GM20000 (cell line): Measurements from ENCODE around the gene GALNTL6.

ENCODE experiments used
- DNase-seq: peaks from one replicate; pipeline ENCODE4 v3.0.0; 2012; ENCODE audit warnings: low spot score
- CTCF ChIP-seq: IDR thresholded peaks from 2 replicates; pipeline ENCODE4 v1.5.1; 2012; ENCODE audit warnings: mild to moderate bottlenecking, control low read depth; ENCODE audit errors: extremely low read depth, missing control alignments

GALNTL6 gene

DNA sequence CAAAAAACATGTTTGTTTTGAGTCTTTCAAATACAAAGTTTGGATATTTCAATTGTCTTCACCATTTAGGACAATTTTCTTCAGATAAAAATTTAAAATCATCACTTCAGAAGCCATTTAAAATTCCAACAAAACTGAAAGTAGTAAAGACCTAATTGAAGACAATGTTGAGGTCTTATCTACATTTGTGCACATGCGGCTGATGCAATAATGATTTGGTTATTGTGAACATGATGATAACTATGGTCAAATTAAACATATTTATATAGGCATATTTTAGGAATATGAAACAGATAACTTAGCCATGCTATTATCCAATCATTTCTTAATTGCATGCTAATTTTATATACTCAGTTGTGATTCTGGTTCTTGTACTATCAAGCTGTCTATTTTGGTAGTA lies 407.5 kb downstream of the GALNTL6 start:
- TF ChIP-seq CTCF: no peak

GRCh38 chr4:172225457-172225856 lies 412.3 kb downstream of the GALNTL6 start:
- DNase-seq: no peak
- no peak for TF ChIP-seq CTCF

More for the DNA sequence above, 407.5 kb downstream of the GALNTL6 start:
- DNase-seq: no peak

DNA sequence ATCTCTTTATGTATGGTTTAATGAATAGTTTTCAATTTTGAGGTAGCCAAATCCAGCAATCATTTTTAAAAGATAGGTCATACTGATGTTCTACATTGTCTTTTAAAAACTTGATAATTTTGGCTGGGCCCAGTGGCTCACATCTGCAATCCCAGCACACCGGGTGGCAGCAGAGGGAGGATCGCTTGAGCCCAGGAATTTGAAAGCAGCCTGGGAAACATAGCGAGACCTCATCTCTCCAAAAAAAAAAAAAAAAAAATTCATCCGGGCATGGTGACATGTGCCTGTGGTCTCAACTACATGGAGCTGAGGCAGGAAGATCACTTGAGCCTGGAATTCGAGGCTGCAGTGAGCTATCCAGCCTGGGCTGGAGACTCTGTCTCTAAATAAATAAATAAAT lies 419.8 kb downstream of the GALNTL6 start:
- no peak for TF ChIP-seq CTCF
- DNase-seq: no peak

DNA sequence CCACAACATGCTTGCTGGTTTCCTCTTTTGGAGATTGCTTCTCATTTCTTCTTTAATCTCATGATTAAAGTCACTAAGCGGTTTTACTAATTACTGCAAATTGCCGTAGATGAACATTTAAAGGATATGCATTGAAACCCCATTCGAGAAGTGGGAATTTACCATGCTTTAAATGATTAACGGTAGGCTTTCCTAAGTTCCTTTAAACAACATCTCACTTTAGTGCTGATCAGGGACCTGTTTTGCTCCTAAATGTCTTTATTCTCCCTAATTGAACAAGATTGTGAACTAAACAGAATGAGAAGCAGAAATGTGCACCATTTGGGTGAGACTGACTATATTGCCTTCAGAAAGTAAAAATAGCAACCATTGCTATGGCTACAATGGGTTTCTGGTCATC lies 430.3 kb downstream of the GALNTL6 start:
- no peak for DNase-seq

DNA sequence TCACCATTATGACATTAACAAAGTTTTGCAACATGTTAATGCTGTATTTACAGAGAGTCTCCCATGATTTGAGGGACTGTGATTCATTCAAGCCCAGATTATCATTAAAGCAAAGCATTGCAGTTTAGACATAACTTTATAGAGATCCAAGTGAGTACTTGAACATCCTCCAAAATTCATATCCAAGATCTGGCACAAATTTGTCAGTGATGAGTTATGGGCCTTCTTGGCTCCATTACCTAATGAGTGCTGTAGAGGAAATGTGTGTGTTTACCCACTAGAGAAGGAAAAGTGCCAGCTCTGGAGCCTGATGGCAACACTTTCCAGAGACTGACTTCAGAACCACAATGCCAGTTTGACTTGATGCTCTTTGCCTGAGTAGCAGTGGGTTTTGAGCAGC lies 432.3 kb downstream of the GALNTL6 start:
- TF ChIP-seq CTCF: no peak
- DNase-seq: no peak

More for the DNA sequence above, 430.3 kb downstream of the GALNTL6 start:
- no peak for TF ChIP-seq CTCF

GRCh38 chr4:172253409-172253808 lies 440.2 kb downstream of the GALNTL6 start:
- DNase-seq: no peak
- TF ChIP-seq CTCF: no peak

- TF ChIP-seq CTCF: no peak
- DNase-seq: no peak
Measured at GRCh38 chr4:172256820-172257219, 443.6 kb downstream of the GALNTL6 start.
